ENCODE data around the gene ANTXR2. TPM values are rescaled to one million over a fixed set of nuclear protein-coding genes. Genes with fewer than 3 reads are reported as not detected.

ANTXR2 gene
- polyA plus RNA-seq, 1 of the 3 experiments (the other 2 are of a cell fraction), result 48.8 TPM

DNA sequence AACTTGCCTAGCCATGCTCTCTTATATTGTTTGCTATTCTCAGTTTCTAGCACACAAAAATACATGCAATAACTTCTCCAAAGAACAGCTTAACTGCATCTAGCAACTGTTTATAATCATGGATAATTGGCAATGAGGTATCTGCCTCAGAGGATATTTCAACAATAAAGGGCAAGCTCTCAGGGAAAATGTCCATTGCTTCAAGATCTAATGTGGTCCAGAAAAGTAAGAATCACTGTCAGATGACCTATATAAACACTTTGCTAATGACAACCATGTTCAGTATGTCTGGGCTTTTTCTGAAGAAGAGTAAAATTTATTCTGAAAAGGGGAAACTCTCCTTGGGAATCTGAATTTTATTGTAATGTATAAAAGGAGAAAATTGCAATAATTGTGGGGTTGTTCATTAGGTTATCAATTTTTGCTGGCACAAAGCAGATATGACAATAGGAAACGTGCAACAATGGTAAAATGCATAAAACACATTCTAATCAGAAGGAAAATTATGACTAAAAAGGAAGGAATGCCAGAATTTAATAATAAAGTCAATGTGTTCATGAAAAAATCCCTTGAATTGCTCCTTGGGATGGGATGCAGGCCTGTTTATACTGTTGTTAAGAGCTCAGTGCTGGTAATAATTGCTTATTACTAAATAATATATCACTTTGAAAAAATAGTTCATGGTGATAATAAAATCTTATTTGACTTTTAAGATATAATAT is 90.3 kb downstream of the ANTXR2 start:
- no peaks in the 10 kb centered on the region for H3K9me3 ChIP-seq
- peak overlapping the region; percentile 33 to 69 for H3K27ac ChIP-seq (ENCODE audit: low read depth in 2 of 2, low read length in 1 of 2)
- TF ChIP-seq, protein P1, sequence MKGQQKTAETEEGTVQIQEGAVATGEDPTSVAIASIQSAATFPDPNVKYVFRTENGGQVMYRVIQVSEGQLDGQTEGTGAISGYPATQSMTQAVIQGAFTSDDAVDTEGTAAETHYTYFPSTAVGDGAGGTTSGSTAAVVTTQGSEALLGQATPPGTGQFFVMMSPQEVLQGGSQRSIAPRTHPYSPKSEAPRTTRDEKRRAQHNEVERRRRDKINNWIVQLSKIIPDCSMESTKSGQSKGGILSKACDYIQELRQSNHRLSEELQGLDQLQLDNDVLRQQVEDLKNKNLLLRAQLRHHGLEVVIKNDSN (IDR thresholded peaks at IDR 0.05; ENCODE audit: borderline replicate concordance, low read depth), result no peak
- TF ChIP-seq, protein P2, sequence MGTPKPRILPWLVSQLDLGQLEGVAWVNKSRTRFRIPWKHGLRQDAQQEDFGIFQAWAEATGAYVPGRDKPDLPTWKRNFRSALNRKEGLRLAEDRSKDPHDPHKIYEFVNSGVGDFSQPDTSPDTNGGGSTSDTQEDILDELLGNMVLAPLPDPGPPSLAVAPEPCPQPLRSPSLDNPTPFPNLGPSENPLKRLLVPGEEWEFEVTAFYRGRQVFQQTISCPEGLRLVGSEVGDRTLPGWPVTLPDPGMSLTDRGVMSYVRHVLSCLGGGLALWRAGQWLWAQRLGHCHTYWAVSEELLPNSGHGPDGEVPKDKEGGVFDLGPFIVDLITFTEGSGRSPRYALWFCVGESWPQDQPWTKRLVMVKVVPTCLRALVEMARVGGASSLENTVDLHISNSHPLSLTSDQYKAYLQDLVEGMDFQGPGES (IDR thresholded peaks at IDR 0.05; ENCODE audit: low read depth, low read length), result no peak
- TF ChIP-seq GABPA (IDR thresholded peaks at IDR 0.05; ENCODE audit: low read depth), result no peak
- no peak for TF ChIP-seq YY1 (IDR thresholded peaks at IDR 0.05; ENCODE audit: low read depth)
- TF ChIP-seq, protein P3, sequence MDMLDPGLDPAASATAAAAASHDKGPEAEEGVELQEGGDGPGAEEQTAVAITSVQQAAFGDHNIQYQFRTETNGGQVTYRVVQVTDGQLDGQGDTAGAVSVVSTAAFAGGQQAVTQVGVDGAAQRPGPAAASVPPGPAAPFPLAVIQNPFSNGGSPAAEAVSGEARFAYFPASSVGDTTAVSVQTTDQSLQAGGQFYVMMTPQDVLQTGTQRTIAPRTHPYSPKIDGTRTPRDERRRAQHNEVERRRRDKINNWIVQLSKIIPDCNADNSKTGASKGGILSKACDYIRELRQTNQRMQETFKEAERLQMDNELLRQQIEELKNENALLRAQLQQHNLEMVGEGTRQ (IDR thresholded peaks at IDR 0.05; ENCODE audit: borderline replicate concordance, low read depth, low read length), result no peak
- TF ChIP-seq RXRA (IDR thresholded peaks at IDR 0.05; ENCODE audit: borderline replicate concordance, low read depth), result no peak
- TF ChIP-seq FOSL2 (IDR thresholded peaks at IDR 0.05; ENCODE audit: borderline replicate concordance, low read depth), result no peak
- TF ChIP-seq, protein P4, sequence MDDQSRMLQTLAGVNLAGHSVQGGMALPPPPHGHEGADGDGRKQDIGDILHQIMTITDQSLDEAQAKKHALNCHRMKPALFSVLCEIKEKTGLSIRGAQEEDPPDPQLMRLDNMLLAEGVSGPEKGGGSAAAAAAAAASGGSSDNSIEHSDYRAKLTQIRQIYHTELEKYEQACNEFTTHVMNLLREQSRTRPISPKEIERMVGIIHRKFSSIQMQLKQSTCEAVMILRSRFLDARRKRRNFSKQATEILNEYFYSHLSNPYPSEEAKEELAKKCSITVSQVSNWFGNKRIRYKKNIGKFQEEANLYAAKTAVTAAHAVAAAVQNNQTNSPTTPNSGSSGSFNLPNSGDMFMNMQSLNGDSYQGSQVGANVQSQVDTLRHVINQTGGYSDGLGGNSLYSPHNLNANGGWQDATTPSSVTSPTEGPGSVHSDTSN (IDR thresholded peaks at IDR 0.05), result no peak
- no peak for TF ChIP-seq EP300 (IDR thresholded peaks at IDR 0.05; ENCODE audit: borderline replicate concordance in 1 of 2, low read depth in 1 of 2, low read length in 1 of 2)
- no peak for TF ChIP-seq ELF1 (IDR thresholded peaks at IDR 0.05)
- no peak for TF ChIP-seq TEAD4 (IDR thresholded peaks at IDR 0.05; ENCODE audit: borderline replicate concordance, insufficient read depth)
- no peak for TF ChIP-seq MEF2A (IDR thresholded peaks at IDR 0.05; ENCODE audit: borderline replicate concordance, low read depth)
- TF ChIP-seq SIN3A (IDR thresholded peaks at IDR 0.05; ENCODE audit: borderline replicate concordance, low read depth, low read length), result no peak
- TF ChIP-seq MXI1 (IDR thresholded peaks at IDR 0.05; ENCODE audit: low read depth, low read length), result no peak
- no peak for TF ChIP-seq TAF1 (IDR thresholded peaks at IDR 0.05; ENCODE audit: borderline replicate concordance, low read depth, low read length)
- no peak for TF ChIP-seq NFIC (IDR thresholded peaks at IDR 0.05; ENCODE audit: borderline replicate concordance)
- no peak for TF ChIP-seq NRF1 (IDR thresholded peaks at IDR 0.05; ENCODE audit: low read depth, low read length)
- no peak for TF ChIP-seq SMC3 (IDR thresholded peaks at IDR 0.05; ENCODE audit: low read depth, low read length)
- no peak overlapping the region for H2AFZ ChIP-seq (ENCODE audit: low read depth)
- CTCF ChIA-PET, result no interaction called here
- no peak overlapping the region for H3K9ac ChIP-seq
- peaks cover 10% of the 10 kb centered on the region; the same call in 1 of the 2 replicates for H4K20me1 ChIP-seq (ENCODE audit: insufficient read depth)
- no peak for DNase-seq
- peaks cover 23% of the 10 kb centered on the region for H3F3A ChIP-seq (replicated peaks; ENCODE audit: insufficient read depth)
- 0 out of 2 replicates have a peak, but pooled peaks cover 4% of the 10 kb centered on the region for H3K9me2 ChIP-seq
- H3K36me3 ChIP-seq (replicated peaks in 1 of 2; ENCODE audit: control insufficient read depth in 1 of 2, insufficient read depth in 2 of 2, low read length in 1 of 2), result peaks cover 49 to 92% of the 10 kb centered on the region in 2 experiments
- WGBS (ENCODE audit: low lambda C conversion rate), result 15% methylated on average over 1 of the region's 1 CpG
- POLR2A ChIA-PET, result no interaction called here
- H3K27me3 ChIP-seq (ENCODE audit: insufficient read depth), result no peaks in the 10 kb centered on the region
- H3K4me2 ChIP-seq, result no peak overlapping the region
- H3K4me3 ChIP-seq (ENCODE audit: low read depth in 2 of 2, low read length in 1 of 2), result no peak overlapping the region
- peaks cover 0 to 4% of the 10 kb centered on the region in 2 experiments; a peak in 1 of 4 replicates for H3K4me1 ChIP-seq (ENCODE audit: control insufficient read depth in 1 of 2, insufficient read depth in 2 of 2, low read depth in 1 of 2, low read length in 1 of 2)
- H3K79me2 ChIP-seq (ENCODE audit: insufficient read depth), result peaks cover 45% of the 10 kb centered on the region
